ENCODE results near the gene PDE7B.

PDE7B gene

DNA sequence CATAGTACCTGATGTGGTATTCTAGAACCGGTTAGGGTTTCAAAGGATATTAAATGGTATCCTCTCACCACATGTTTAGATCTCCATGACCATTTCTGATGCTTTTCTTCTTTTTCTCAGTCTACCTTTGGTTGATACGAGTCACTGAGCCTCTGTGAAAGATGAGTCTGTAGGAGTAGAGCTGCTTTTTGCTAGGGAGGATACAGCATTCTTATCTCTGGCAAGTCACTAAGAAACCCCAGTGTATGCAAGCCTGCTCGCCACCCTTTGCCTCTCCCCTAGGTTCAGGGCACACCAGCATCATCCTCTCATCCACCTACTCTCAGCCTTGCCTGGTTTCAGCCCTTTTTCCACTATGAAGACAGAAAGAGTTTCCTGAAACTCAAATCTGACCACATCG, 308.7 kb downstream of the PDE7B start:
- no peak for DNase-seq

DNA sequence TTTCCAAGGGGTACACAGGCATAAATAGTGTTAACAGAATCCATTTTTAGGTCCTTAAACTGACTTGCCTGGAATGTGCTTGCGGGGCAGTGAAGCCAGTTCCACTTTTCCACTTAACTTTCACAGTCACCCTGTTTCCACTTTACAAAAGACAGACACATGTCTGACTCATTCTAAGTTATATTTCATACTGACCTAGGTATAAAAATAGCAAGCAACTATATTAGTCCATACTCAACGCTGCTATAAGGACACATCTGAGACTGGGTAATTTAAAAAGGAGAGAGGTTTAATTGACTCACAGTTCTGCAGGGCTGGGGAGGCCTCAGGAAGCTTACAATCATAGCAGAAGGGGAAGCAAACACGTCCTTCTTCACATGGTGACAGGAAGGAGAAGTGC, 310.4 kb downstream of the PDE7B start:
- no peak for DNase-seq

DNA sequence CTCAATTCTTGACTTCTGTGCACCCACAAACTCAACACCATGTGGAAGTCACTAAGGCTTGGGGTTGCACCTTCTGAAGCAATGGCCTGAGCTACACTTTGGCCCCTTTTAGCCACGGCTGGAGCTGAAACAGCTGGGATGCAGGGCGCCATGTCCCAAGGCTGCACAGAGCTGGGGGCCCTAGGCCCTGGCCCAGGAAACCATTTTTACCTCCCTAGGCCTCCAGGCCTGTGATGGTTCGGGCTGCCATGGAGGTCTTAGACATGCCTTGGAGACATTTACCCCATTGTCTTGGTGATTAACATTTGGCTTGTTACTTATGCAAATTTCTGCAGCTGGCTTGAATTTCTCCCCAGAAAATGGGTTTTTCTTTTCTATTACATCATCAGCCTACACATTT, 311.8 kb downstream of the PDE7B start:
- DNase-seq, result no peak

DNA sequence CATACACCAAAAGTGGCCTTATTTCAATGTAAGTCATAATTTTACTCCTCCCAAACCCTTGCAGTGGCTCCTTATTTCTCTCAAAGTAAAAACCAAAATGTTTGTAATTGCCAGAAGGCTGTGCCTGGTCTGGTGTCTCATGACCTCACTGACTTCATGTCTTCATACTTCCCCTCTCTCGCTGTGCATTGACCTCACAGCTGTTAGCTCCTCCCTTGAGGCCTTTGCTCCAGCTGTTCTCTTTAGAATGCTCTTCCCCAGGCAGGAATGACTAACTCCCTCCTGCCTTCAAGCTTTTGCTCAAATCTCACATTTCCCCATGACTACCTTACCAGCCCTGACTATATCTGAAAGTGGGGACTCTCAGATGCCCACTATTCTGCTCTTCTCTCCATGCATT, 315.3 kb downstream of the PDE7B start:
- DNase-seq, result no peak

DNA sequence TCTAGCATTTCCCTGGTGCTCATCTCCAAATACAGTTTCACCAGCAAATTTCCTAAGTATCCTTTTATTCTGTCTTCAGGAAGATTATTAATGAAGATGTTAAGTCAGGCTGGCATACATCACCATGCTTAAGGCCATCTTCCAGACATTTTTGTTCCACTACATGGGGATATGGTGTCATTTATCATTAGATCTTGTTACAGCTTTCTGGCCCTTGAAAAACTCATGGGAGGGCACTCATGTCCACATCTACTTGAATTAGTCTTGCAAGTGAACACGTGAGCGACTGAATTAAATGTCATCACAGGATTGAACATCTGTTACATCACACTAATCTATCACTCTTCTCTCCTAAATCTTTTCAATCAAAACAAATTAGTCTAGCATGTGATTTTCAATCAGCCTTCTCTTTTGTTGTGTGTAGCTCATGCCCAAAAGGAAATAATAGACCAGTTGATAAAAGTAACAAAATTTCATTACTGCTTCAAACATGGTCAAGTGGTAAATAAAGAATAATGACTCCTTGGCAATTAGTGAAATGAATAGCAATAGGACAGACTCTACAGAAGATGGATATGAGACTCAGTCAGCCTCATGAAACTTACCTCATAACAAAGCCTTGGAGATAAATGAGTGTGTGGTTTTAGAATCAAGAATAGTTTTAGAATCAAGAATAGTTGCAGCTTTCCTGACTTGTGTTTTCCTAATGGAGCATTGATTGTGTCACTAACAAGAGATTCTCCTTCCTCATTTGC, 318.1 kb downstream of the PDE7B start:
- no peak for DNase-seq

DNA sequence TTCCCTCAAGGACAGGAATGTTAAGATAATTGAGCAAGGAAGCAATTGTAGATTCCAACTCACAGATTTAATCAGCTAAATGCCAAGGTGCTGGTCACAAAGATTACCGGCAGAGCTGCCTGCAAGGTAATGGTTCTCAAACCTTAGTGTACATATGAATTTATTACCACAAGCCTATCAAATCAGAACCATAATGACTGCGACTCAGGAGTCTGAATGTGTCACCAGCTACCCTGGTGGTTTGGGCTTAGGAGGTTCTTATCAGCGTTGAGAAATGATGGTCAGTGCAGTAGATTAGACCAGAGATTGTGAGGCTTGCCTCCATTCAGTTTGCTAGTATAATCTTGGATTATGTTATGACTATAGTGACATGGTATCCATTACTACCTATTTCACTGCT, 319.7 kb downstream of the PDE7B start:
- no peak for DNase-seq

DNA sequence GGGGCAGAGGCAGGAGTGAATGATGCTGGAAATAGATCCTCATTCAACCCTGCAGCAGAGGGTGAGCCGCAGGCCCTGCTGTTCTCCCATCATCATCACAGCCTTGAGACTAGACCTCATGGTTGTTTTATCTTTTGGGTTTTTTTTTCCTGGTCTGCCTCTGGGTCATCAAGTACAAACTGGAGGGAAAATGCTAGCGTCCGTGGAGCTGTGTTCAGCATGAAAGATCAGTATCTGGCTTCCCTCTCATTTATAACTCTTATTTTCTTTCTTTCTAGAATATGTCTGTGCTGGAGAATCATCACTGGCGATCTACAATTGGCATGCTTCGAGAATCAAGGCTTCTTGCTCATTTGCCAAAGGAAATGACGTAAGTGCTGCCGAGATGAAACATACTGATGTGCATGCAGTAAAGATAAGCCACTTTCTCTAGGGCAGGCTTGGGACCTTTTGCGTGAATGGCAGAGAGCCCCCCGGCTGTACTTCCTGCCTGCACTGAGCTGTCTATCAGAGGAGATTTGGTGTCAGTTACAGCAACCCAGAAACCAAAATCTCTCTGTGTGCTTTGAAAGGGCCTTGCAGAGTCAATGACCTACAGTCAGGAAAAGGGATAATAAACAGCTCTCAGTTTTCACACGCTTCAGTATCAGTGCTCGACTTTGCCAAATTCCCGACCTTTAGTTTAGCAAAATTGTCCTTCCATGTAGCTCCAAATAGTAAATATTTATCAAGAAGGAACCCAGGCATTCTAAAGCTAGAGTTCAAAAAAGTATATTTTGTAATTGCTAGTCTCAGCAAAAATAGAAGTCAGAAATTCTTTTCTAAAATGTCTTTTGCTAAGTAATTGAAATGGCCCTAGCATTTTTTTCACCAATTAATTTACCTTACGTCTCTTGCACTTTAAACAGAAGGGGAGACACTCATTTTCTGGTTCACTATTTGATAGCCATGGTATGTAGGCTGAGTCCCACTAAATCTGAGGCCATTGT, 322.3 kb downstream of the PDE7B start:
- DNase-seq, result no peak

DNA sequence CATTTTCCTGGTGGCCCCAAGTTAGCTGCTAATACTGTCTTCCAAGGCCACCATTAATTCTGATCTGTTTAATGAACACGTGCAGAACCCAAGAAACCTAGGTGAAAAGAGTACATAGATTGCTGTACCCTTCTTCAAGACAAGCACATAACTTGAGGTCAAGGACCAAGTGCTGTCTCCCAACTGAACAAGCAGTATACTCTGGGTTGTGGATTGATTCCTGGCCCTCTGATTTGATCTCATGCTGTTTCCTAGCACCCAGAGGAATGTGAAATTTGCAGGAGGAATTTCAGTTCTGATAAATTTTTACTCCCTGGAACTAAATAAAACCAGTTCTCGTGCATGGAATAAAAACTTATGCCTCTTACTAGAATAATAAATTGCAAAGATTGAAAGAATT, 323.0 kb downstream of the PDE7B start:
- DNase-seq, result no peak

DNA sequence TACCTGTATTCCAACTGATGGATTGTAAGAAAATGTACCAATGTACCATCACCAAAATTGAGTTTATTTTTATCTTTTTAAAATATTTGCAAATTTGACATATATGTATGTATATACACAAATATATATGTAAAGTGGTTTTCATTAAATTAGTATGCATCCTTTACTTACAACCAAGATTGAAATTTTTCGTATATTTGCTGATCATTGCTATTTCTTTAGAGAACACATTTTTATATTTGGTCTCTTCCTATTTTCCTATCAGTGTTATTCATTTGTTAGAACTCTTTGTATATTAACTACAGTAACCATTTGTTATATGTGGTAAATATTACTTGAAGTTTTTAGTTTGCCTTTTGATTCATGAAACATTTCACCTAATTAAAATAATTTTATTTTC, 324.4 kb downstream of the PDE7B start:
- DNase-seq, result no peak

DNA sequence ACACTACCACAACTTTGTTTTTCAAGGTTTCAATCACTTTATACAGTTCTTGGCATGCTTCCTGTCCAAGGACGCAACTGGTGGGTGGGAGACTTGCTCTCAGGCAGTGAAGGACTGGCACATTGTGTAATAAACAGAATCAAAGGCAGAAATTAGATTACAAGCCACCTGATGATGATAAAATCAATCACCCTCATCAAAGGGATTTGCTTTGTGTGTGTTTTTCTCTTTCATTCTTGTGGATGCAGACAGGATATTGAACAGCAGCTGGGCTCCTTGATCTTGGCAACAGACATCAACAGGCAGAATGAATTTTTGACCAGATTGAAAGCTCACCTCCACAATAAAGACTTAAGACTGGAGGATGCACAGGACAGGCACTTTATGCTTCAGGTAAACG, 327.2 kb downstream of the PDE7B start:
- no peak for DNase-seq

DNA sequence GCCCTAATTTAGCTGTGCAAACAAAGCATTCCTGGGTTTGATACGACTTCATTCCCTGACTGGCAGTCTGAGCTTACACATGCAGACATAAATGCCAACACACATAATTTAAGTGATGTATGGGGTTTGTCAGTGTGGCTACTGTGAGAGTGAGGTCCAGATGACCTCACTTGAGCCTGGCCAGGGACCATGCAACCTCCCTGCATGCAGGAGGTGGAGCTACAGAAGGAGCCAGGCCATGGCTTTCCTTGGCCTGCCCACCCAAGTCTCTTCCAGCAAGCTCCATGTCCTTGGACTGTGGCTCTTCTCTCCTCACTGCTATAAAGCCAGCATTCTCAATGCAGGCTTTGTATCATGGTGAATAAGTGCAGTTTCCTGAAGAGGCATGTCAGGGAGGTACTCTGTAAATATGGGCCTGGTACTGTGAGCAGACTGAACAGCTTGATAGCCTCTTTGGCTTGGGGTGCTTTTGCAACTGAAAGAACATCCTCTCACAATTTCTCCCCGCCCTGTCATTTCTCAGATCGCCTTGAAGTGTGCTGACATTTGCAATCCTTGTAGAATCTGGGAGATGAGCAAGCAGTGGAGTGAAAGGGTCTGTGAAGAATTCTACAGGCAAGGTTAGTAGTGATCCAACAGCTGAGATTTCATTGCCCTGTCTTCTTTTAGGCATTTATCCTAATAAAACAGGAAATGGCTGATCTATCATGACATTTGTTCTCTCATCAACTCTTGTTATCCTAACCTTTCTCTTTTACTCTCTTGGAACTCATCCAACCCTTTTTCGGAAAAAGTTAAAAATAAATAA, 329.4 kb downstream of the PDE7B start:
- DNase-seq, result no peak

DNA sequence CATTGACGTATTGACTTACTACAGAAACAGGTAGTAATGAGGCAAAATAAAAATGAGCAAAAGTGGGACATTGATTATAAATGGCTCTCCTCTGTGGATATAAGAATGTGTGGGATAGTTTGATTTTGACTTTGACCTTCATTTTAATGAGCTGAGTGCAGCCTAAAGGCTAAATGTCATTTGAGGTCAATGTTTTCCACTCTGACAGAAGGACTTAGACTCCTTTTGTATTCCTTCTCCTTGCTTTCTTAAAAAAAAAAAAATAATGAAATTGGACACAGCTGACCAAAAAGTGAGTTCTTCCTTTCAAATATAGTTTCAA, 330.0 kb downstream of the PDE7B start:
- no peak for DNase-seq

DNA sequence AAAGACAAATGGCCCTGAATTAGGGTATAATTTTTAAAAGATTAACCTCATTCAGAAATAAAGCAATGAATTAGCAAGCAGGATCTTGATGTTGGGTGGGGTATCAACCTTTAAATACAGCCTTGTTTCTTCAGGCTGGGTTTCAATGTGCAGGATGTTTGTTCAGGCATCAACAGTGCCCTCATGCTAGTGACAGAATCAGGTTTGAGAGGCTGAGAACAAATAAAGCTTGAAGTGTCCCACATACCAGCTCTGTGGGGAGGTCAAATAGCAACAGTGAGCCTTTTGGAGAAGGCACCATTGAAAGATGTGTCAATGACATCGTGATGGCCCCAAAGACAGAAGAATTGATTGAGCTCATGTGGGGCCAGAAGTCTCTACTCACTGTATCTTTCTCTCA, 330.4 kb downstream of the PDE7B start:
- DNase-seq, result no peak

DNA sequence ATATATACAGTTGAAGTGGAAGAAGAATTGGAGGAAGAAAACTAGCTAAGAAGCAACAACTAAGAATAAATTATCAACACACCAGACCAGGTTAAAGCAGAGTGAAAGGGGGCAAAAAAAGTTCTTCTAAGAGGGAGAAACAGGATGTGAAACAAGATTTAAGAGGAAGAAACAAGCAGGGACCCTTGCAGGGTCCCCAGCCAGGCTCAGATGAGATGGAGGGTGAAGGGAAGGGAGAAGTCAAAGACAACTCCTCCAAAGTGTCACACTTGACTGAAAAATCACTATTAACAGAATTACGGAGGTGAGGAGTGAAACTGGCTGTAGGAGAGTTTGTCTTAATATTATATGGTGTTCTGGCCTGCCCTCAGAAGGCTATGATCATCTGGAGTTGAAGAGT, 333.2 kb downstream of the PDE7B start:
- DNase-seq, result no peak

DNA sequence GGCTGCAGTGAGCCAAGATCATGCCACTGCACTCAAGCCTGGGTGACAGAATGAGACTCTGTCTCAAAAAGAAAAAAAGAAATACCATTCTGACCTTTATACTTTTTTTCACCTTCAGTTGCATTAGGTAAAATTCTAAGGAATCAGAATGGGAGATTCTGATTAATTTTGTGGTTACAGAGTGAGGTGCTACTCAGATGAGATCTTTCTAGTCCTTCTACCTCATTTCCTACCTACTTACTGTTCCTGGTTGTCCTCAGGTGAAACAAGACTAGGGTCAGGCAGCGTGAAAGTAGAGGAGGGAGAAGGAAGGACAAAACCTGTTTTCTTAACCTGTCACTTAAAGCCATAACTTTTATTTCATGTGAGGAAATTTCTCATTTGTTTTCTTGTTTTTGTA, 334.9 kb downstream of the PDE7B start:
- DNase-seq, result no peak

DNA sequence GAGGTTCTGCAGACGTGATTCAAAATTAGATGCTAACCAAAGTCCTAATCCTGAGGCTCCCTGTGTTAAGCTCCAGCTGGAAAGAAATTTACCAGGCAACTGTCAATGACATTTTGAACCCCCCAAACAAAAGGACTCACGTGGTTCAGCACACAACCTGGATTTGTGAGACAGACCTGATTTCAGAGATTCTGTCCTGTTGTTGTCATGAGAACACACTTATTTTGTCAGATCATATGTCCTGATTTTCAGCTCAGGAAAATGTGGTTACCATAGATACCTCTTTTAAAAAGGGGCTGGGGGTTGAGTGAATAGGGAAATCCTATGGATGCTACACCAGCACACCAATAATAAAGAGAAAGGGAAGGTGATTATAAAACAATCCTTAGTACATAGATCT, 337.0 kb downstream of the PDE7B start:
- DNase-seq, result no peak

DNA sequence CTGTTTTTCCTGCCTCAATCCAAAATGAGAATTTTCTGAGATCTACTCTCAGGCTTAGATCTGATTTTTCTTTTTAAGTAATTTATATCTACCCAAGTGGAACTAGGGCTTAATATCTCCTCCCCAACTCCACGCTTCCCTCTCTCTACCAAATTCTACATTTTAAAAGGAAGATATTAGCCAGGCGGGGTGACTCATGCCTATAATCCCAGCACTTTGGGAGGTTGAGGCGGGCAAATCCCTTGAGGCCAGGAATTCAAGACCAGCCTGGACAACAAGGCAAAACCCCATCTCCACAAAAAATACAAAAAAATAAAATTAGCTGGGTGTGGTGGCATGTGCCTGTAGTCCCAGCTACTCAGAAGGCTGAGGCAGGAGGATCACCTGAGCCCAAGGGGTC, 337.6 kb downstream of the PDE7B start:
- DNase-seq, result no peak

DNA sequence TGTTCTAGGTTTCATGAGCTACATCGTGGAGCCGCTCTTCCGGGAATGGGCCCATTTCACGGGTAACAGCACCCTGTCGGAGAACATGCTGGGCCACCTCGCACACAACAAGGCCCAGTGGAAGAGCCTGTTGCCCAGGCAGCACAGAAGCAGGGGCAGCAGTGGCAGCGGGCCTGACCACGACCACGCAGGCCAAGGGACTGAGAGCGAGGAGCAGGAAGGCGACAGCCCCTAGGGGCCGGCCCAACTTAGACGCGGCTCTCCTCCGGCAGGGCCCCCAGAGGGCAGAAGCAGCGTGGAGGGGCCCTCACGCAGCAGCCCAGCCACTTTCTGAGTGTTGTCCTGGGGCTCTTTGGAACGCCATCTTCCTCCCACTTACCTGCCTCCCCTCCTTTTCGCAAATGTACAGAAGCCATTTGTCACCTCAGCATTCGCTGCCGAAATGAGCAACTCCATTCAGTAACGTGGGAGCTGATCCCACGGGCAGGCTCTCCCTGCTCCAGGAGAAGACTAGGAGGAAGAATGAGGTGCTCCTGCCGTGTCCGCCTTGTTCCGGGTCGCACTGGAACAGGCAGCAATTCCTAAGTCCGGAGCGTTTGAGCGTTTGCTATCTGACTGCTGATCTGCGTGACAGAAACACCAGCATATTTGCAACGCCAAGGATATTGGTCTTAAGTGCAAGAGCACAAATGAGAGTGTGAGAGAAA, 340.3 kb downstream of the PDE7B start:
- DNase-seq, result no peak

DNA sequence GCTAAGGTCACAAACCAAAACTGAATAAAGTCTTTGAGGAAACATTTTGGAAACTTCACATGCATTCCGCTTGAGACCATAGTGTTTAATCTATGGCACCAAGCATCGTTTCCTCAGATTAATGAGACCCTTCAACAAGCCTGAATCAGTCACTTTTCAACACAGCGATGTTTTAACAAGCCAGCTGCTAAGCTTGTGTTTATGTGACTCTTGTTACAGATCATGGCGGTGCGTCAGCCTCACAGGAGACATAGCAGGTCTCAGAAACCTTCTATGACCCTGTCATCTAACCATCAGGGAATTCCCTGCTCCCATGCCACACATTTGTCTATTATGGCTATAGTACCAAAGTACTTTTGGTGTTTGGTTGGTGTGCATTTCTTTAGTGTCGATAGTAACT, 341.4 kb downstream of the PDE7B start:
- no peak for DNase-seq

DNA sequence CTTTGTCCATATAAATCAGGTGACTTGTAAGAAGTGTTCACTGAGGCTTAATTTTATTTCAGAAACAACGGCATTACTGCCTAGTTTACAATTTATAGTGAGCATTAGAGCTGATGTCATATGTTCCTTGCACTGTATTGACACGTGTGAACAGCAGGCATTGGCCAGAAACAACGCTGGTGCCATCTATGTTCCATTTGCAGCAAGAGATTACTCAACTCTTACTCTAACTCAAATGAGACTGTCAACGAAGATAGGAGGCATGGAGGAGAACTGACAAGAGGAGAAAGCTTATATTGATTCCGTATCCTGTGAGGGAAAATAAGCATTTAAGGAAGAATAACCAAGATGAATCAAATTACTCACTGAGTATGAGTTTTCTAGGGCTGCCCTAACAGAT, 350.2 kb downstream of the PDE7B start:
- DNase-seq, result no peak

DNA sequence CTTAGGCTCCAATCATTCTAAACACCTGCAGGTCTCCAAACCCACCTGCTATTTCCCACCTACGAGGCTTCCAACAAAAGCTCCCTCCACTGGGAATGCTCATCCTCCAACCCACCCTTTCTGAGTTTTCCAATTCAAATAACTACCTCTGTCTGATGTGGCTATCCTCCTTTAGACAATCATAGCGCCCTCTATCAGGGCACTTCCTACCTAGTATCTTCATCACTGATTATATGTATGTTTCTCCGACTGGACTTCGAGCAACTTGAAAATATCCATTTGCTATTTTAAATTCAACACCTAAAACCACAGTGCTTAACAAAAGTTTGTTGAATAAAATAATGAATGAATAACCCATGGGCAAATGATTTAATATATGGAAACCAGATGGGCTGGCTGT, 357.3 kb downstream of the PDE7B start:
- no peak for DNase-seq

DNA sequence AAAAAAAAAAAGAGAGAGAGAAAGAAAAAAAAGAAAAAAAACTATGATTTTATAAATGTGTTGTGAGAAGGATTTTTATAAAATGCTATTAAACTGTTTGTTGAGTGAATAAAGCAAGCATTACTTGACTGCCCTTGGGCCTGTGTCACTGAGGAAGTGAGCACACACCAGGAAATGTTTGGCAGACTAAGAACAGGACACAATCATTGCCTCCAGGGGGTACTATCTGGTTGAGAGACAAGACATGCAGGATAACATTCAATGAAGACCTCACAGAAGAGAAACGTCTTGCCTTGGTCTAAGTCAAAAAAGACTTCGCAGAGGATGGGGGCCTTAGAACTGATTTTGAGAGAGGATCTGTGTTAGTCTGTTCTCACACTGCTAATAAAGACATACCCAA, 358.0 kb downstream of the PDE7B start:
- DNase-seq, result no peak
